HG03159 (cell line): ENCODE measurements around the gene JMJD6.
"Not testable (repeated sequence)": the region's sequence is repeated elsewhere in the genome, so short reads cannot be mapped to it uniquely, and the experiment has no call there.

Experiments used
- ATAC-seq: cut with Tn5 transposase; IDR thresholded peaks from one replicate; pipeline ENCODE4 v1.9.1; 2021; ENCODE audit warnings: mild to moderate bottlenecking, moderate library complexity; ENCODE audit not compliant: unreplicated experiment

JMJD6 gene

DNA sequence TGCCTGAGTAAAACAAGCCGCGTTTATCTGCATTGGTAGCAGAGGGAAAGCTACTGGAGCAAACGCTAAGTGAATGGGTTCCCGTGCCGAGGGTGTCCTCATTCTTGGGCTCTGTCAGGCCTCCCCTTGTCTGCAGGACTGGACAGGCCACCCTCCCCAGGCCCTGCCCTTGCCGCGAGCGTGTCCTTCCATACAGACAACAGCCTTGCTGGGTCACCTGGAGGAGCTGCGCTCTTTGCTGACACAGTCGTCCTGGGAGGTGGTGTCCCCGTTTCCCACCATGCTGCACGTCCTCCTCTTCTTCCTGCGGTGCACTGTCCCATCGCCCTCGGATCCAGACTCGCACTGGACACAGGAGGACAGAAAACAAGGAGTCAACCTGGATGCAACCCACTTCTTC is 7.9 kb downstream of the JMJD6 start:
- ATAC-seq = no peak

DNA sequence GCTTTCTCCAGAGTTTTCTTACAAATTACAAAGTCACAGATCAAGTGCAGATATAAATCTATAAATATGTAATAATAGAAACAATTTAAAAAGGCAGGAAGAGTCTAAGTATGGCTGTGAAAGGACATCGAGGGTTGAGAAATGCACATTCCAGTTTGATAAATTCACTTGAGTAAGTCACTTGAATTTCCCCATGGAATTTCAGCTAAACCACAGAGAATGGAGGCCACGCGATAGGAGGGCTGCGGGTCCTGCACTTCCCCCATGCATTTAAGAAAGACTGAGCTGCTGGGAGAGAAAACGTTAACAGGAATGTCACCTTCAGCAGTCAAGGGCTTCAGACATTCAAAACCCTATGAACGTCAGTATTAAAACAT is 9.6 kb downstream of the JMJD6 start:
- ATAC-seq = no peak

GRCh38 chr17:76716146-76716838 is 10.1 kb downstream of the JMJD6 start:
- no peak for ATAC-seq

DNA sequence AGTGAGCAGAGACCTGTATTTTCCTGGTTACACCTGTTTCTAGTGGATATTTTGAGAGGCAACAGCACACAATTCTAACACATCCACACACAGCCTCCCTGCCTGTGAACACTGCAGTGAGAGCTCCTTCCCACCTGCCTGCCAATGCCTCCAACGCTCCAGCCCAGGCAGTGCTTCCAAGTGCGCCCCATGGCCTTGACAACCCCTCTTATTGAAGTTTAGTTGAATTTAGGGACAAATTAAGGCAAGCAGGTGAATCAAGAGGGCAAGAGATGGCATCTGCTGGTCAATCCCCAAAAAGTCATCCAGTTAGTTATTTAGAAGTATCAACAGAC is 10.9 kb downstream of the JMJD6 start:
- no peak for ATAC-seq

GRCh38 chr17:76714822-76715495 is 11.4 kb downstream of the JMJD6 start:
- no peak for ATAC-seq

GRCh38 chr17:76714336-76714735 is 12.1 kb downstream of the JMJD6 start:
- ATAC-seq = no peak

DNA sequence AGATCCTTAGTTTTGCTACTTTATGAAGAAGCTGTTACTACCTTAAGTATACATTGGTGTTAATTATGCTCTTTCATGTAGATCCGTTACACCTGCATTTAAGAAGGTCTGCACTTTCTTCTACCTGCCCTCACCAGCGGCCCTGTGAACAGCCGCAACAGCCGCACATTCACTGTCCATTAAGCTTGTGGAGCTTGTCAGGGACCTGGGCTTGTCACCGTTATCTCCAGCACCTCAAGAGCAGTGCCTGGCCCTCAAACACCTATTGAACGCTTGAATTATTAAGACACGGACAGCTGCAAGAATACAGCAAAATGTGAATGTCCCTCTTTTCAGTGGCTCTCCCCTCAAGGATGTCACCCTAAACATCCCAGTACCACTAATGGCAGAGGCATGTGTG is 12.6 kb downstream of the JMJD6 start:
- ATAC-seq = no peak

- not testable (repeated sequence) for ATAC-seq
Observed at GRCh38 chr17:76712321-76712720, 14.1 kb downstream of the JMJD6 start.

DNA sequence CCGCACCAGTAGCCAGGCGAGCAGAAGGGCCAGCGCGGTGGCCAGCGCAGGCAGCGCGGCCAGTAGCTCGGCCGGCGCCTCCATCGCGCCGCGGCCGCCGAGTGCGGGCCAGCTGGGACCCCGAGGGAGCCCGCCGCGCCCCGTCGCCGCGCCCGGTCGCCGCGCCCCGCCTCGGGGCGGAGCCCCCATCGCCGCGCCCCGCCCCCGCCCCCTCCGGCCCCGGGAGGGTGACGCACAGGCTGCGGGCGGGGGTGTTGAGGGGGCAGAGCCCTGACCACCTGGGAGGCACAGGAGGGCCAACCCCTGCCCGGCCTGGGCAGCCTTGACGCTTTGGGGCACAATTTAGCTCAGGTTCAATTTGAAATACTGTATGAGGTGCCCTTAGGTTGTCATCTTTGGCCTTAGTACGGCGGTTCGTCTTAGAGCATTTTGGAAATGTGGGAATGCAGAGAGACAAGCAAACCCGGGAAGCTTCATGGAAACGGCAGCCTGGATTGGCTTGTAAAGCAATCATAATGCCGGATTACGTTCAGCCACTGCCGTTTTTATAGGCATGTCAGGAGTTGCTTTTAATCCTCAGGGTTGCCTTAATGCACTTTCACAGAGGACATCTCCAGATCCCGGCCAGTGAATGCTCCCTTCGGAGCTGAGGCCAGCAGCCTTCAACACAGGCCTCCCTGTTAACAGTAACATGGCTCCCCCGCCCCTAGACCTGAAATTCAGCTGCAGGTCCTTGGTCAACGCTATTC is 15.4 kb downstream of the JMJD6 start, which contains the start of gene MXRA7:
TSS of gene MXRA7 (minus strand) at position 103 of the 749 bp plus-strand sequence. CDS start at position 84, 19 bp downstream.
- ATAC-seq = peak; percentile 53

DNA sequence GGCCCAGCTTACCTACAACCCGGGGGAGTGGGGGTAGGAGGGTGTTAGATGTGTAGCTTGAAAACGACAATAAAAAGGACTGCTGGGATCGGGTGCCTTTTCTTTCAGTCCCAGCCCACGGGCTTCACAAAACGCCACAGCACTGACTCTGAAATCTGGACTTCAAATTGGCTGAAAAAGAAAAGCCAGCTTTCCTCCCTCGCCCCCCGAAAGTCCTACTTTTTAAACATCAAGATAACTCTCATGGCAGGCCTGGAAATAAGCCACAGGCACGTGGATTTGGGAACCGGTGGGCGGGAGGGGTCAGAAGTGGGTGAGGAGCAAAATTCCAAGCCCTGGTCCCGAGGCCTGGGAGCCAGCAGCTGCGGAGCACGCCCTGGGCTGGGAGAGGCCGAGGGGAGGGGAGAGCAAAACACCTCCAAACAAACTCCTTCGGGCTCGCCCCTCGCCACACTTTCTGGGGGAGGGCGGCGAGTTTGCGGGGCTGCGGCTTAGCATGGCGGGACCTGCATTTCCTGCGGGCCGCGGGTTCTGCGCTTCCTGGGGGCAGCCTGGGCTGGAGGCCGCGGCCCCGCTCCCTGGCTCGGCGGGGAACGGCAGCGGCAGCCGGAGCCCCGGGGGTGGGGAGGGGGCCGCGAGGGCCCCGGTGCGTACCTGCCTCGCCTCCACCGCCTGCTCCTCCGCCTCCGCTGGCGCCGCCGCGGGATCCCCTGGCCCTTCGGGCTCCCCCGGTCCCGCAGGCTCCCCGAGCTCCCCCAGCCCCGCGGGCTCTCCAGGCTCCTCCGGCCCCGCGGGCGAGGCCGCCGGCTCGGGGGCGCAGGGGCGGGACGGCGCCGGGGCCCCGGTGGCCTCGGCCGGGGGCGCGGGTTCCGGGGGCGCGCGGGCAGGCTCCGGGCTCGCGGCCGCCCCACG is 16.2 kb downstream of the JMJD6 start:
- peak; percentile 29 for ATAC-seq

DNA sequence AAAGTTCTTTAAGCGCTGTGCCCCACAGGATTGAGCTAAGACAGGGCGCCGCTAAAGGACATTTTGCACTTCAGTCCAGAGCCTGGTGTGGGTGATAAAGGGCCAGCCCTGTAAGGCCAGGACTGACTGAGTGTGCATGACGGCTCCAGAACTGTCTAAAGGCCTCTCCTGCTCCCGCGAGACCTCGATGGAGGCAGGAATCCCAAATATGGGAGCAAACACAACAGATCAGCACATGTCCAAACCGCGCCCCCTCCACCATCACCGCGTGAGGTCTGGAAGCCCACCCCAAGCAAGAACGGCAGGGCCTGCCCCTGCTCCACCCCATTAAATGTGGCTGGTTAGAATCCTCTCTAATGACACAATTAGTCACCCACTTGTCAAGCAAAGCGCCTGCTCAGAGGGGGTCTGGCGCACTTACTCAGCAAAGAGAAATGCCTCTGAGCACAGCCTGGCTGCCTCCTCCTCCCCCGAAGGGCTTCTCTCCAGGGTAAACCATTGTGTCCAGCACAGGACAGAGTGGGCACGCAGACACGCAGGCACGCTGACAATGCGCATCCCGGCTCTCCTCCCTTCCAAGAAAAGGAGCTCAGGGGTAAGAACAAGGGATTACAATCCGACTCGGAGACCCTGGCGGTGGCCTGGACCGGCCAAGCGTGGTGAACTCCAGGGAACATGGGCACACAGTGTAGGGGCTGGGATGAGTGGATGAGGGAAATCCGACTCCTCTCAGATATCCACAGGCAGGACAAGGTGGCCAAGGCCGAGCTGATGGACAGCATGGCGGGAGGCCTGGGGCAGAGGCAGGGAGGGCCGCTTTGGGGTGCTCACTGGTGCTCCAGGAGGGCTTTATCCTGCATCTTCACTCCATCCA is 17.1 kb downstream of the JMJD6 start:
- no peak for ATAC-seq

DNA sequence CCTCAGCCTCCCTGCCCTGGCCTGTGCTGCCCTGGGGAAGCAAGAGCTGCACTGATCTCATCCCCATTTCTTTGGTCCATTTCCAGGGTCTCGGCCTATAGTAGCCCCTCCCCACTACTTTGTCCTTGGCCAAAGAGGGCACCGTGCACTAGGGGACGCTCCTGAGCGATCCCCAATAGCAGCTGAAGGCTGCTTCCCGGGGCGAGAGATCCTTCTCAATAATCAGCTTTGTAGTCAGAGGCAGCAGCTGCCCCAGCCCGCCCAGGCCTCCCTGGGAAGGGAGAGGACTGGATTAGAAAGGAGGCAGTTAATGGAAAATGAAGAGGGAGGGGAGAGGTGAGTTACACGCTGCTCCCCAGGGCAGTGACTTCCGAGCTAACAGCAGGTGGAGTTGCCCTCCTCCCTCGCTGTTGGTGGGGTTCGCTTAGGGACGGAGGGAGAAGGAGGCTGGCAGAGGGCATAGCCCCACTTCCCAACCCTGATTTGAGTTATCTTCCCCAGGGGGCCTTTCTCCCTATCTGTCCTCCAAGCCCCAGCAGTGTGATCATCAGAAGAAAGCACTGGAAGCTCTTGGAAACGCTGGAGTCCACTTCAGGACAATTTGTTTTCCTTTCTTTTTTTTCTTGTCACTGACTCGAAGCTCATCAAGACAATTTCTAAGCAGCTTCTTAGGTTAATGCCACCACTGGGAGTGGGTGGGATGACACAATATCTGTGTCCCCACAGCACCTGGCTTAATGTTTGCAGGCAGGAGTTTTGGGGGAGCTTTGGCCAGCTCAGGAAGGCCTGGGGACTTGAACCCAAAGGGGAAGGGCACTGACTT is 18.2 kb downstream of the JMJD6 start:
- no peak for ATAC-seq

GRCh38 chr17:76706817-76707216 is 19.6 kb downstream of the JMJD6 start:
- ATAC-seq = no peak

DNA sequence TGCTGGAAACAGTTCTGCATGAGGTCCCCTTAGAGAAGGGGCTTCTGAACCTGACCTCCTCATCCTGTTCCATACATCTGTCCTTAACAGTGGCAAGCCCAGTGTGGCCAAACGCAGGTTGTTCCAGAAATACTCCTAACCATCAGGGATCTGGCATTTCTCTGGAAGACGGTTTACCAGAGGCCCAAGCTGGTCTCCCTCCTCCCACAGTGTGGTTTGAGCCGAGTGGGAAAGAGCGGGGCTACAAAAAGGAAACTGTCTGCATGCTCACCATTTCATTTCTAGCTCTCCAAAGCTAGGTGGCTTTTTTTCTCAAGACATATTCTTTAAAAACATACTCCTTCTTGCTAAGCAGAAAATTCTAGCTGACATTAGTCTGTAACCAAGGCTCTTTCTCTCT is 21.6 kb downstream of the JMJD6 start:
- no peak for ATAC-seq

GRCh38 chr17:76702941-76703637 is 23.3 kb downstream of the JMJD6 start:
- no peak for ATAC-seq

- no peak for ATAC-seq
Observed at GRCh38 chr17:76702076-76702475, 24.3 kb downstream of the JMJD6 start.

DNA sequence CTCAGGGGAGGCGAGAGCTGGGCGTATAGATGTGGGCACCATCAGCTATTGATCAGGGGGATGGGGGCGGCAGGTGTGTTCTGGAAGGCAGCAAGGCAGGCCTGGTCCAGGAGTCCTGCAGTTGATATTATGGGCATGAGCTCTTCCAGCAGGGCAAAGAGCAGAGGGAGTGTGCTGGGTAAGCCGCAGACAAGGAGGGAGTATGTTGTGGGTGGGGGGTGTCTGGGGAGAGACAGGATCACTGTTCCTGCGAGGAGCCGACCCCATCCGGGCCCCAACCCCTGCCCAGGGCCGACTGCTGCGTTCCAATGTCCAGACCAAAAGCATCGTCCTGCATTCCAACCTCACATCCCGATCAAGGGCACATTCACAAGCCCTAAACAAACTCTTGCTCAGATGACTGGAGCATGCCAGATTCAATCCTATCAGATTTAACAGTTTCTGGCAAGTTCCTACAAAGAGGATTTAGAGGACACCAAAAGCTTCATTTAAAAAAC is 24.9 kb downstream of the JMJD6 start:
- ATAC-seq = no peak
